Measurements from ENCODE around the gene PPP1R1A.

PPP1R1A gene

DNA sequence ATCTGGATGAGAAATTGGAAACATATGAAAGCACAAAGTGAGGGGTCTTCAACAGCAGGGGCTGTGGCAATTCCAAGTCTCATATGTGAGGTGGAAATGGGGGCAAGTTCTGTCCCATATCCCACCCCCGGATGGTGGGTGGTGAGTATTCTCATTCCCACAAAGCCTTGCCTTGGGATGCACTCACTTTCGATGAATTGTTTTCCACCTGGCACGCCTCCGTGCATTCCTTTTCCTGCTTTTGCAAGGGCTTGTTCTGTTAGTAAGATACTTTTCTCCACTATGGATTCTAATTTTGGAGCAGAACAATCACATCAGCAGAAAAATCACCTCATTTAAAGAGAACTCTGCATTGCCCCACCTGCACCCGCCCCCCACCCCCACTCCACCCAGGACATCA lies 43.1 kb upstream of the PPP1R1A start:
- no peak overlapping the region for H3K9ac ChIP-seq (ENCODE audit: low read depth, low read length)
- H3K9me3 ChIP-seq (ENCODE audit: insufficient read depth, low read length, severe bottlenecking), result peaks cover 13% of the 10 kb centered on the region
- H3K27me3 ChIP-seq (ENCODE audit: insufficient read depth, low read length, poor library complexity), result no peaks in the 10 kb centered on the region
- TF ChIP-seq, protein P1, sequence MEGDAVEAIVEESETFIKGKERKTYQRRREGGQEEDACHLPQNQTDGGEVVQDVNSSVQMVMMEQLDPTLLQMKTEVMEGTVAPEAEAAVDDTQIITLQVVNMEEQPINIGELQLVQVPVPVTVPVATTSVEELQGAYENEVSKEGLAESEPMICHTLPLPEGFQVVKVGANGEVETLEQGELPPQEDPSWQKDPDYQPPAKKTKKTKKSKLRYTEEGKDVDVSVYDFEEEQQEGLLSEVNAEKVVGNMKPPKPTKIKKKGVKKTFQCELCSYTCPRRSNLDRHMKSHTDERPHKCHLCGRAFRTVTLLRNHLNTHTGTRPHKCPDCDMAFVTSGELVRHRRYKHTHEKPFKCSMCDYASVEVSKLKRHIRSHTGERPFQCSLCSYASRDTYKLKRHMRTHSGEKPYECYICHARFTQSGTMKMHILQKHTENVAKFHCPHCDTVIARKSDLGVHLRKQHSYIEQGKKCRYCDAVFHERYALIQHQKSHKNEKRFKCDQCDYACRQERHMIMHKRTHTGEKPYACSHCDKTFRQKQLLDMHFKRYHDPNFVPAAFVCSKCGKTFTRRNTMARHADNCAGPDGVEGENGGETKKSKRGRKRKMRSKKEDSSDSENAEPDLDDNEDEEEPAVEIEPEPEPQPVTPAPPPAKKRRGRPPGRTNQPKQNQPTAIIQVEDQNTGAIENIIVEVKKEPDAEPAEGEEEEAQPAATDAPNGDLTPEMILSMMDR (IDR thresholded peaks at IDR 0.05; ENCODE audit: borderline replicate concordance, extremely low read depth, low read length, poor library complexity, severe bottlenecking), result no peak
- no peak for TF ChIP-seq EZH2 (IDR thresholded peaks at IDR 0.05; ENCODE audit: borderline replicate concordance, low read depth, low read length, severe bottlenecking)
- H4K20me1 ChIP-seq (ENCODE audit: insufficient read depth, low read length), result no peaks in the 10 kb centered on the region
- H3K36me3 ChIP-seq (ENCODE audit: insufficient read depth, low read length), result no peaks in the 10 kb centered on the region
- H3K4me1 ChIP-seq (ENCODE audit: insufficient read depth, low read length), result no peaks in the 10 kb centered on the region
- no peak for ATAC-seq (ENCODE audit: insufficient read depth, low read depth)
- H3K4me2 ChIP-seq (ENCODE audit: insufficient read depth, low read length), result no peak overlapping the region
- H3K79me2 ChIP-seq (ENCODE audit: insufficient read depth, low read length), result no peaks in the 10 kb centered on the region
- H3K4me3 ChIP-seq (ENCODE audit: low read depth in 1 of 2, low read length in 2 of 2), result no peak overlapping the region
- DNase-seq, result no peak
- H3K27ac ChIP-seq (ENCODE audit: low read length), result no peak overlapping the region
- no peak overlapping the region for H2AFZ ChIP-seq (ENCODE audit: low read depth, low read length)

DNA sequence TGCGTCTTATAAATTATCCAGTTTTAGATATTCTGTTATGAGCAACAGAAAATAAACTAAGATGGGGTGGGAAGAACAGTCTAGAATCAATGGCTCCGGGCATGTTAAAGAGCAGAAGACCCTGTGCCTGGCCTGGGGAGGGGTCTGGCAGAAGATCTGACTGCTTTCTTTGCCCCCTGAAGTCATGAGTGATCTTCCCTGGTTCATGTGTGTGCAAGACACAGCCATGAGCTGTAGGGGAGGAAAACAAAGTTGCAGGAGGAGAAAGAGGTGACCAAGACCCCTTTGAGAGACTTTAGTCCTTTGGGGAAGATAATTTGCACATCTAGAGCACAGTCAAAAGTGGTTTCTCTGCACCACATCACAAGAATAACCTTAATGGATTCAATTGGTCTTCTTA lies 41.5 kb upstream of the PPP1R1A start:
- no peak for ATAC-seq (ENCODE audit: insufficient read depth, low read depth)

DNA sequence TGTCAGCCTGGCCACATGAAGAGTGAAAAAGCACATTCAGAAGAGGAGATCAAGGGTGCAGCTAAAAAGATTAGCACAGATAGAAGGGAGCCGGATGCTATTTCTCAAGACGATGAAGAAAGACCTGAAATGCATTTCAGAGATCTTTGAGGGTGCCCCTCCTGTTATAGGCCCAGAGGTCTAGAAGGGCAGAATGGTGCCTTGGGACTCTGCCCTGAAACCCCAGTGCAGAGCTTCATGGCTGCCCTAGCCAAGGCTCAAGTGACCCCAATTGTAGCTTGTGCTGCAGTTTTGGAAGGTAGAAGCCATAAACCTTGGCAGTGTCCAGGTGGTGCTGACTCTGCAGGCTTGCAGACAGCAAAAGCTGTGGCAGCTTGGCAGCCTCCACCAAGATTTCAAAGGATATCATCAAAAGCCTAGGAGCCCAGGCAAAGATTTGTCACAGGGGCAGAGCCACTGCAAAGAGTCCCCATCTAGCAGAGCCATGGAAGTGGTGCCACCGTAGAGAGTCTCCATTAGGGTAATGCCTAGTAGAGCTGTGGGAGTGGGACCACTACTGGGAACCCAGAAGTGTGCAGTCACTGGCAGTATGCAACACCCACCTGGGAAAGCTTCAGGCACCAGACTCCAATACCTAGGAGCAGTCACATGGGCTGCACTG lies 39.9 kb upstream of the PPP1R1A start:
- H4K20me1 ChIP-seq (ENCODE audit: insufficient read depth, low read length), result no peaks in the 10 kb centered on the region
- H3K4me1 ChIP-seq (ENCODE audit: insufficient read depth, low read length), result no peaks in the 10 kb centered on the region
- no peak overlapping the region for H3K4me3 ChIP-seq (ENCODE audit: low read depth in 1 of 2, low read length in 2 of 2)
- no peak for TF ChIP-seq EZH2 (IDR thresholded peaks at IDR 0.05; ENCODE audit: borderline replicate concordance, low read depth, low read length, severe bottlenecking)
- TF ChIP-seq, protein P1 (IDR thresholded peaks at IDR 0.05; ENCODE audit: borderline replicate concordance, extremely low read depth, low read length, poor library complexity, severe bottlenecking), result no peak
- H3K79me2 ChIP-seq (ENCODE audit: insufficient read depth, low read length), result no peaks in the 10 kb centered on the region
- no peak overlapping the region for H3K27ac ChIP-seq (ENCODE audit: low read length)
- H3K36me3 ChIP-seq (ENCODE audit: insufficient read depth, low read length), result no peaks in the 10 kb centered on the region
- ATAC-seq (ENCODE audit: insufficient read depth, low read depth) (no peak), DNase-seq (no peak)
- H2AFZ ChIP-seq (ENCODE audit: low read depth, low read length), result no peak overlapping the region
- no peak overlapping the region for H3K4me2 ChIP-seq (ENCODE audit: insufficient read depth, low read length)
- H3K9me3 ChIP-seq (ENCODE audit: insufficient read depth, low read length, severe bottlenecking), result peaks cover 14% of the 10 kb centered on the region
- H3K27me3 ChIP-seq (ENCODE audit: insufficient read depth, low read length, poor library complexity), result peaks cover 5% of the 10 kb centered on the region
- no peak overlapping the region for H3K9ac ChIP-seq (ENCODE audit: low read depth, low read length)

More for the DNA sequence above, 41.5 kb upstream of the PPP1R1A start:
- Histone ChIP-seq H3K27ac (ENCODE audit: low read length) (no peak overlapping the region), H4K20me1 (ENCODE audit: insufficient read depth, low read length) (no peaks in the 10 kb centered on the region), H3K4me1 (ENCODE audit: insufficient read depth, low read length) (no peaks in the 10 kb centered on the region), H3K9me3 (ENCODE audit: insufficient read depth, low read length, severe bottlenecking) (peaks cover 14% of the 10 kb centered on the region), H3K4me3 (ENCODE audit: low read depth in 1 of 2, low read length in 2 of 2) (no peak overlapping the region), H3K9ac (ENCODE audit: low read depth, low read length) (no peak overlapping the region), H3K36me3 (ENCODE audit: insufficient read depth, low read length) (no peaks in the 10 kb centered on the region), H3K27me3 (ENCODE audit: insufficient read depth, low read length, poor library complexity) (no peaks in the 10 kb centered on the region), H3K79me2 (ENCODE audit: insufficient read depth, low read length) (no peaks in the 10 kb centered on the region), H3K4me2 (ENCODE audit: insufficient read depth, low read length) (no peak overlapping the region), H2AFZ (ENCODE audit: low read depth, low read length) (no peak overlapping the region)
- TF ChIP-seq, protein P1 (IDR thresholded peaks at IDR 0.05; ENCODE audit: borderline replicate concordance, extremely low read depth, low read length, poor library complexity, severe bottlenecking), result no peak
- TF ChIP-seq EZH2 (IDR thresholded peaks at IDR 0.05; ENCODE audit: borderline replicate concordance, low read depth, low read length, severe bottlenecking), result no peak
- no peak for DNase-seq

Measured in DND-41 (cell line).